ENCODE measurements around the gene JDP2. TPM values are rescaled to one million over a fixed set of nuclear protein-coding genes. Genes with fewer than 3 reads are reported as not detected.

The JDP2 gene
- total RNA-seq, 1 experiment from 2014 or later: 22.8 TPM

DNA sequence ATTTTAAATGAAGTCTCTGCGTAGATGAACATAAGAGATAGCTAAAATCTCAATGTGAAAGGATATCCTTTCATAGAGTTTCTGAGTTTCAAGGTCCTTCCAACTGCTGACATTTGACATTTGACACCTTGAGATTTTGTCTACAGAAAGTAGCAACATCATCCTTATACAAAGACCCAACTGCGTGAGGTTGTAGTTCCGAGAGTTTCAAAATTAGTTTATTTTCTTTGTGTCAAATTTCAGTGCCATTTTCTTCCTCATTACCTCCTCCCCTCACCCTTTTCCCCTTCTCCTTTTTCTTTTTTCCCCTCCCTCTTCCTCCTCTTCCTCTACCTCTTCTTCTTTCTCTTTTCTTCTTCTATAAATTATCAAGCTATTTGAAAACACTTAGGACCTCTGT lies 67.6 kb downstream of the JDP2 start:
- no peak overlapping the region for H3K4ac ChIP-seq (ENCODE audit: low read depth, low read length)
- no peak overlapping the region for H3K4me2 ChIP-seq (ENCODE audit: insufficient read depth, insufficient read length, low read length)
- no peaks in the 10 kb centered on the region for H3K79me2 ChIP-seq (ENCODE audit: insufficient read depth, low read length)
- H3K56ac ChIP-seq (ENCODE audit: insufficient read length, low read depth, low read length): no peak overlapping the region
- H3K36me3 Mint-ChIP-seq (ENCODE audit: insufficient read depth in 1 of 3, low read depth in 3 of 3): no peaks in the 10 kb centered on the region
- H4K8ac ChIP-seq (replicated peaks; ENCODE audit: insufficient read length, low read depth, low read length): no peak overlapping the region
- H3K23me2 ChIP-seq (ENCODE audit: insufficient read length, low read depth, low read length, poor library complexity, severe bottlenecking): no peaks in the 10 kb centered on the region
- H2BK12ac ChIP-seq (ENCODE audit: insufficient read length, low read depth, low read length): no peak overlapping the region
- H3T11ph ChIP-seq (ENCODE audit: low read length): no peak overlapping the region
- DNase-seq: no peak
- no peak overlapping the region for H3K27ac ChIP-seq (ENCODE audit: insufficient read length, low read depth, low read length)
- H3K27me3 ChIP-seq (ENCODE audit: insufficient read depth, low read length): no peaks in the 10 kb centered on the region
- H3K4me1 Mint-ChIP-seq: no peaks in the 10 kb centered on the region
- no peak overlapping the region for H2AK5ac ChIP-seq (ENCODE audit: insufficient read length, low read length)
- no peaks in the 10 kb centered on the region for H3K9me3 Mint-ChIP-seq
- H2BK120ac ChIP-seq (ENCODE audit: low read depth, low read length, poor library complexity, severe bottlenecking): no peak overlapping the region
- H3K9me3 ChIP-seq (ENCODE audit: control insufficient read depth, low read depth, low read length): no peaks in the 10 kb centered on the region
- no peak overlapping the region for H3K23ac ChIP-seq (ENCODE audit: insufficient read length, low read depth, low read length)
- H4K20me1 ChIP-seq (ENCODE audit: control insufficient read depth, insufficient read depth, insufficient read length): no peaks in the 10 kb centered on the region
- H3K9ac ChIP-seq (ENCODE audit: extremely low read depth, insufficient read length, low read length): no peak overlapping the region
- H3K18ac ChIP-seq (ENCODE audit: insufficient read length, low read depth, low read length): no peak overlapping the region
- no peak overlapping the region for H4K5ac ChIP-seq (ENCODE audit: insufficient read length, low read depth, low read length)
- H3K27me3 Mint-ChIP-seq (ENCODE audit: low read depth): no peaks in the 10 kb centered on the region; the same call in none of the 2 replicates
- H3K14ac ChIP-seq (ENCODE audit: insufficient read depth, low read length): no peak overlapping the region
- H3K4me3 Mint-ChIP-seq: no peak overlapping the region
- no peak overlapping the region for H4K91ac ChIP-seq (ENCODE audit: insufficient read length, low read depth, low read length)
- no peak overlapping the region for H2BK5ac ChIP-seq (ENCODE audit: insufficient read length, low read length)
- H2AFZ ChIP-seq (ENCODE audit: low read length): no peak overlapping the region
- H3K27ac Mint-ChIP-seq: no peak overlapping the region
- TF ChIP-seq, protein P1, sequence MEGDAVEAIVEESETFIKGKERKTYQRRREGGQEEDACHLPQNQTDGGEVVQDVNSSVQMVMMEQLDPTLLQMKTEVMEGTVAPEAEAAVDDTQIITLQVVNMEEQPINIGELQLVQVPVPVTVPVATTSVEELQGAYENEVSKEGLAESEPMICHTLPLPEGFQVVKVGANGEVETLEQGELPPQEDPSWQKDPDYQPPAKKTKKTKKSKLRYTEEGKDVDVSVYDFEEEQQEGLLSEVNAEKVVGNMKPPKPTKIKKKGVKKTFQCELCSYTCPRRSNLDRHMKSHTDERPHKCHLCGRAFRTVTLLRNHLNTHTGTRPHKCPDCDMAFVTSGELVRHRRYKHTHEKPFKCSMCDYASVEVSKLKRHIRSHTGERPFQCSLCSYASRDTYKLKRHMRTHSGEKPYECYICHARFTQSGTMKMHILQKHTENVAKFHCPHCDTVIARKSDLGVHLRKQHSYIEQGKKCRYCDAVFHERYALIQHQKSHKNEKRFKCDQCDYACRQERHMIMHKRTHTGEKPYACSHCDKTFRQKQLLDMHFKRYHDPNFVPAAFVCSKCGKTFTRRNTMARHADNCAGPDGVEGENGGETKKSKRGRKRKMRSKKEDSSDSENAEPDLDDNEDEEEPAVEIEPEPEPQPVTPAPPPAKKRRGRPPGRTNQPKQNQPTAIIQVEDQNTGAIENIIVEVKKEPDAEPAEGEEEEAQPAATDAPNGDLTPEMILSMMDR (conservative IDR thresholded peaks at IDR 0.05): no peak
- H2BK20ac ChIP-seq (ENCODE audit: low read depth, low read length, poor library complexity, severe bottlenecking): no peak overlapping the region
- no peak overlapping the region for H2BK15ac ChIP-seq (ENCODE audit: low read depth, low read length)
- no peaks in the 10 kb centered on the region for H3K4me1 ChIP-seq (ENCODE audit: insufficient read depth, low read length)
- no peaks in the 10 kb centered on the region for H3K79me1 ChIP-seq (ENCODE audit: insufficient read depth, low read depth, low read length, poor library complexity, severe bottlenecking)
- WGBS (ENCODE audit: extremely low coverage, insufficient read length, low lambda C conversion rate): no CpG with 5 or more reads among the region's 3 CpGs
